OCI-LY7 (cell line): Measurements from ENCODE around the gene TPSD1. TPM values are rescaled to one million over a fixed set of nuclear protein-coding genes. Genes with fewer than 3 reads are reported as not detected.

Source experiments
- BruUV-seq: library from RNA; stranded (reverse); fragments of 400-500 nt; replicated peaks from 2 replicates; lab custom pipeline; 2021; lab: Mats Ljungman, UMichigan
- CTCF ChIA-PET: fragments of 300-600 bp; sonication (Branson Sonifier 250); formaldehyde crosslinking; loops from one replicate; lab custom pipeline; 2022; ENCODE audit warnings: antibody characterized with exemption; ENCODE audit not compliant: unreplicated experiment; lab: Charles Lee
- POLR2A ChIA-PET: fragments of 300-600 bp; sonication (Branson Sonifier 250); formaldehyde crosslinking; loops from one replicate; lab custom pipeline; 2022; ENCODE audit warnings: antibody characterized with exemption; lab: Charles Lee
- DNase-seq: peaks from one replicate; pipeline ENCODE4 v3.0.0-alpha.2; 2015; ENCODE audit warnings: low spot score
- H2AFZ ChIP-seq: fragments of 200-600 bp; sonication (generic), shearing (Covaris generic); 2 replicates; pipeline ENCODE4 v1.6.1; 2014; ENCODE audit warnings: mild to moderate bottlenecking, antibody characterized with exemption, low read length, moderate library complexity
- H3K27ac ChIP-seq: fragments of 200-600 bp; sonication (generic); 2 replicates; pipeline ENCODE4 v1.5.1; 2014; ENCODE audit warnings: mixed run types, low read depth, mild to moderate bottlenecking, moderate library complexity, low read length, inconsistent platforms; ENCODE audit not compliant: poor library complexity, severe bottlenecking
- H3K36me3 ChIP-seq: fragments of 200-600 bp; sonication (generic); 2 replicates; pipeline ENCODE4 v1.6.1; 2014; ENCODE audit warnings: mild to moderate bottlenecking, antibody characterized with exemption, low read length, moderate library complexity, mixed read lengths; ENCODE audit not compliant: insufficient read depth
- H3K4me1 ChIP-seq: fragments of 200-600 bp; sonication (generic); 2 replicates; pipeline ENCODE4 v1.5.1; 2014; ENCODE audit warnings: mild to moderate bottlenecking, low read length; ENCODE audit not compliant: insufficient read depth, poor library complexity, severe bottlenecking
- H3K4me2 ChIP-seq: fragments of 200-600 bp; sonication (generic); 2 replicates; pipeline ENCODE4 v1.6.1; 2014; ENCODE audit warnings: mild to moderate bottlenecking, low read length
- H3K4me3 ChIP-seq: fragments of 200-600 bp; sonication (generic); 2 replicates; pipeline ENCODE4 v1.5.1; 2014; ENCODE audit warnings: mild to moderate bottlenecking, low read depth, low read length; ENCODE audit not compliant: poor library complexity, severe bottlenecking
- H3K79me2 ChIP-seq: fragments of 200-600 bp; sonication (generic); 2 replicates; pipeline ENCODE4 v1.6.1; 2016; ENCODE audit warnings: low read depth, mild to moderate bottlenecking, low read length, moderate library complexity, mixed read lengths; ENCODE audit not compliant: insufficient read depth
- H3K9me2 ChIP-seq: fragments of 200-600 bp; sonication (generic); 2 replicates; pipeline ENCODE4 v1.6.1; 2016; ENCODE audit warnings: mild to moderate bottlenecking, low read length, mixed read lengths; ENCODE audit not compliant: insufficient read depth
- H3K9me3 ChIP-seq: fragments of 200-600 bp; sonication (generic); 2 replicates; pipeline ENCODE4 v1.6.1; 2014; ENCODE audit warnings: mild to moderate bottlenecking, mixed run types, low read length, mixed read lengths
- H4K20me1 ChIP-seq: fragments of 200-600 bp; sonication (generic); 2 replicates; pipeline ENCODE4 v1.6.1; 2014; ENCODE audit warnings: mild to moderate bottlenecking, antibody characterized with exemption, low read length, moderate library complexity, mixed read lengths; ENCODE audit not compliant: insufficient read depth
- EZH2phosphoT487 ChIP-seq: fragments of 200-600 bp; sonication (generic); IDR thresholded peaks from 2 replicates; pipeline ENCODE4 v1.6.1; 2018; ENCODE audit warnings: low read depth, borderline replicate concordance, mild to moderate bottlenecking, mixed run types, antibody characterized with exemption, low read length, moderate library complexity, mixed read lengths
- intact Hi-C: fragments of 100-400 bp; cut with micrococcal nuclease; formaldehyde crosslinking; loops from one replicate; pipeline ENCODE4 v1.10.0; 2022; ENCODE audit not compliant: unreplicated experiment
- total RNA-seq, 2 experiments: library from RNA; depleted of rRNA in 1 of 2; stranded (reverse); fragments of >200 nt in 1 of 2; shearing (Covaris generic) in 1 of 2; gene quantifications; 2 replicates each; pipeline ENCODE4 v1.2.3, GENCODE V29; 2014 to 2022
- TF ChIP-seq, protein P1 (sequence below): fragments of 200-600 bp; sonication (generic); conservative IDR thresholded peaks from 2 replicates; pipeline ENCODE4 v1.5.1; 2014; ENCODE audit warnings: mild to moderate bottlenecking, antibody characterized with exemption, low read length, moderate library complexity, mixed read lengths

TPSD1 gene
- total RNA-seq, 2 experiments from 2014 or later, result not detected

DNA sequence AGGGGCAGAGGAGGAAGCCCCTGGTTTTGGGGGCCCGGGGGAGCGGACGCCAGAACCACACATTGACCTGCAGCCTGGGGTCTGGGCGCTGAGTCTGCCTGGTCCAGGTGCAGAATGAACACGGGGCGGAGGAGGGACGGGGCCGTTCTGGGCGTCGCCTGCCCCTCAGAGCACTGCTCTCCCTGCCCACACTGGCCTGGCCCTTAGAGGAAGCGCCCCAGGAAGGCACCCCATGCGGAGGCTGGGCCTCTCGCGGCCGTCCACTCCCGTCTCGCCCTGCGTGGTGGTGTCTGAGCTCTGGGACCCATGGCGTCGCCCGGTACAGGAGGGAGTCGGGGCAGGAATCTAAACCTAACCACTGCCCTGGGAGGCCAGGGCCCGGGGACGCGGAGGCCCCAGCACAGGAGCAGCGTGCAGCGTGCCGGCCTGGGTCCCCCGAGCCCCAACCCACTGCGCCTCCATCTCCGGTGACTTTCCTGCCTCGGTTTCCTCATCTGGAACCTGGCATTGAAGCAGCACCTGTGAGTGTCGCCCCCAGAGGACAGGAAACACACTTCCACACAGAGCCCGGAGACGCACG lies 4.3 kb downstream of the TPSD1 start:
- Histone ChIP-seq H3K9me3 (no peaks in the 10 kb centered on the region), H4K20me1 (no peaks in the 10 kb centered on the region), H3K4me2 (no peak overlapping the region), H3K27ac (no peak overlapping the region), H3K4me3 (no peak overlapping the region), H3K9me2 (no peaks in the 10 kb centered on the region), H3K4me1 (no peaks in the 10 kb centered on the region), H2AFZ (no peak overlapping the region), H3K36me3 (no peaks in the 10 kb centered on the region), H3K79me2 (no peaks in the 10 kb centered on the region)
- TF ChIP-seq, protein P1, sequence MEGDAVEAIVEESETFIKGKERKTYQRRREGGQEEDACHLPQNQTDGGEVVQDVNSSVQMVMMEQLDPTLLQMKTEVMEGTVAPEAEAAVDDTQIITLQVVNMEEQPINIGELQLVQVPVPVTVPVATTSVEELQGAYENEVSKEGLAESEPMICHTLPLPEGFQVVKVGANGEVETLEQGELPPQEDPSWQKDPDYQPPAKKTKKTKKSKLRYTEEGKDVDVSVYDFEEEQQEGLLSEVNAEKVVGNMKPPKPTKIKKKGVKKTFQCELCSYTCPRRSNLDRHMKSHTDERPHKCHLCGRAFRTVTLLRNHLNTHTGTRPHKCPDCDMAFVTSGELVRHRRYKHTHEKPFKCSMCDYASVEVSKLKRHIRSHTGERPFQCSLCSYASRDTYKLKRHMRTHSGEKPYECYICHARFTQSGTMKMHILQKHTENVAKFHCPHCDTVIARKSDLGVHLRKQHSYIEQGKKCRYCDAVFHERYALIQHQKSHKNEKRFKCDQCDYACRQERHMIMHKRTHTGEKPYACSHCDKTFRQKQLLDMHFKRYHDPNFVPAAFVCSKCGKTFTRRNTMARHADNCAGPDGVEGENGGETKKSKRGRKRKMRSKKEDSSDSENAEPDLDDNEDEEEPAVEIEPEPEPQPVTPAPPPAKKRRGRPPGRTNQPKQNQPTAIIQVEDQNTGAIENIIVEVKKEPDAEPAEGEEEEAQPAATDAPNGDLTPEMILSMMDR, result no peak
- TF ChIP-seq EZH2phosphoT487, result no peak
- no peak for DNase-seq
- intact Hi-C loops, result no loop called here
- BruUV-seq, result no TSS peak
- CTCF ChIA-PET, result no interaction called here
- POLR2A ChIA-PET, result no interaction called here

DNA sequence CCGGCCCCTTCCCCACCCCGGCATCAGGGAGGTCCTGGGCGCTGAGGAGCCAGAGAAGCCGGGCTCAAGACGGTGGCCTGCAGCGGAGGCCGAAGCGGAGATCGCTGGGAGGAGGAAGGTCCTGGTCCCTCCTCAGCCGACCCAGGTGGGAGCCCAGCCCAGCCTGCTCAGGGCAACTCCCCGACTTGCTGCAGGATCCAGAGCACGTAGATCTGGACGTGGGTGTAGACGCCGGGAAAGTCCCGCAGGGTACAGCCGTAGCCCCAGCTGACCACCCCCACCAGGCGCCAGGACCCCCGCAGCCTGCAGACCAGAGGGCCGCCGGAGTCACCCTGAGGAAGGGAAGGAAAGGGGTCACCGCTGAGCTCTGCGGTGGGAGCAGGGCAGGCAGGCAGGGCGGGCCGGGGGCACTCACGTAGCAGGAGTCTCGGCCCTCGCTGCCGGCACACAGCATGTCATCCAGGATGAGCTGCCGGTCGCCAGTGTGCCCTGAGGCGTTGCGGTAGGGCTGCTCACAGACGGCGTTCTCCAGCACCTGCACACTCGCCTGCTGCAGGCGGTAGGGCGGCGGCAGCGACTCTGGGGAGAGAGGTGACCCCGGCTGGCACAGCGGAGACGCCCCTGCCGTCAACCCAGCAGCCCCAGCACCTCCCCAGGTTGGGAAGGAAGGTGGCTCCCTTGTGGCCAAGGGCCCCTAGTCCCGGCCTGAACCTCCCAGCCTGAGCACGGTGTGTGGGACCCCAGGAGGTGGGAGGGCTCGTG lies 5.4 kb downstream of the TPSD1 start:
- Histone ChIP-seq H4K20me1 (no peaks in the 10 kb centered on the region), H3K79me2 (no peaks in the 10 kb centered on the region), H3K4me3 (no peak overlapping the region), H3K4me2 (no peak overlapping the region), H3K9me3 (no peaks in the 10 kb centered on the region), H2AFZ (no peak overlapping the region), H3K36me3 (no peaks in the 10 kb centered on the region), H3K9me2 (no peaks in the 10 kb centered on the region), H3K4me1 (no peaks in the 10 kb centered on the region), H3K27ac (no peak overlapping the region)
- ChIA-PET POLR2A (no interaction called here), CTCF (no interaction called here)
- BruUV-seq, result no TSS peak
- no peak for TF ChIP-seq EZH2phosphoT487
- TF ChIP-seq, protein P1, result no peak
- DNase-seq, result no peak
- intact Hi-C loops, result no loop called here
